ENCODE measurements around the gene SLC39A11. TPM values are rescaled to one million over a fixed set of nuclear protein-coding genes. Genes with fewer than 3 reads are reported as not detected.

SLC39A11 gene
- total RNA-seq, 1 experiment from 2014 or later = 46.4 TPM

DNA sequence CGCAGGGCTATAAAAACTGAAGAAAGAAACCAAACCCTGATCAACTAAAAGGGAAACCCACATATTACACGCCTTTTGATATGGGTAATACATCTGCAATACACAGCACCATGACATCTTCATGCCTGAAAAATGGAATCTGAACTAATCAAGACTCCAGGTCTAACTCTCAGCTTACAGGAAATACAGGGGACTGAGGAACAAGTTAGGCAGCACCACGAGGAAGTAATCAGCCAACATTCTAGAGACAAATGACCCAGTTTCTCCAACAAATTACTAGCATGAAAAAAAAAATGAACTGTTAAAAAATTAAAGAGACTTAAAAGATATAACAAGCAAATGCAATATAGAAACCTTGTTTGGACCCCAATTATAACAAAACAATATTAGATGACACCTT is 9.1 kb downstream of the SLC39A11 start (continued):
- no peak for TF ChIP-seq ZBTB33 (IDR thresholded peaks at IDR 0.05; ENCODE audit: extremely low read depth, insufficient replicate concordance, low read length)
- no peak for TF ChIP-seq EZH2phosphoT487 (IDR thresholded peaks at IDR 0.05; ENCODE audit: borderline replicate concordance)

- ATAC-seq = no peak
- Histone ChIP-seq H3K9ac (ENCODE audit: low read length) (no peak overlapping the region), H3K27ac (ENCODE audit: low read depth, low read length) (no peak overlapping the region), H2AFZ (ENCODE audit: low read depth, low read length, poor library complexity, severe bottlenecking) (no peak overlapping the region), H4K20me1 (ENCODE audit: insufficient read depth) (no peaks in the 10 kb centered on the region), H3K9me2 (ENCODE audit: insufficient read depth) (no peaks in the 10 kb centered on the region), H3K36me3 (ENCODE audit: control insufficient read depth in 1 of 2, insufficient read depth in 2 of 2, low read length in 2 of 2) (no peaks in the 10 kb centered on the region), H3K9me3 (ENCODE audit: control insufficient read depth in 1 of 2, insufficient read depth in 1 of 2, low read depth in 1 of 2, low read length in 2 of 2) (no peaks in the 10 kb centered on the region), H3K4me1 (ENCODE audit: control insufficient read depth in 1 of 2, insufficient read depth in 2 of 2, low read length in 2 of 2) (no peaks in the 10 kb centered on the region), H3K4me3 (replicated peaks in 1 of 2; ENCODE audit: low read depth in 1 of 2, low read length in 2 of 2) (no peak overlapping the region), H3K27me3 (ENCODE audit: insufficient read depth, low read length) (no peaks in the 10 kb centered on the region), H3K79me2 (ENCODE audit: insufficient read depth, low read length) (no peaks in the 10 kb centered on the region; the same call in 1 of the 2 replicates), H3K4me2 (ENCODE audit: low read length) (no peak overlapping the region)
- DNase-seq (ENCODE audit: low read depth, low spot score) = no peak
- CTCF ChIA-PET = no interaction called here
- no TSS peak for BruUV-seq (replicated peaks)
- POLR2A ChIA-PET = no interaction called here
- TF ChIP-seq FOSL1 (IDR thresholded peaks at IDR 0.05; ENCODE audit: low read depth) (no peak), JUND (IDR thresholded peaks at IDR 0.05) (no peak), ZFX (IDR thresholded peaks at IDR 0.05) (no peak), CEBPB (IDR thresholded peaks at IDR 0.05; ENCODE audit: low read depth) (no peak), YY1 (IDR thresholded peaks at IDR 0.05; ENCODE audit: extremely low read depth, insufficient replicate concordance, low read depth, low read length) (no peak), ZBTB33 (IDR thresholded peaks at IDR 0.05; ENCODE audit: extremely low read depth, insufficient replicate concordance, low read length) (no peak), RAD21 (IDR thresholded peaks at IDR 0.05; ENCODE audit: low read depth) (no peak), POLR2AphosphoS5 (IDR thresholded peaks at IDR 0.05; ENCODE audit: low read depth, low read length) (no peak), POLR2A (IDR thresholded peaks at IDR 0.05; ENCODE audit: borderline replicate concordance, extremely low read depth, insufficient read depth, insufficient read length) (no peak)
- TF ChIP-seq, protein P1, sequence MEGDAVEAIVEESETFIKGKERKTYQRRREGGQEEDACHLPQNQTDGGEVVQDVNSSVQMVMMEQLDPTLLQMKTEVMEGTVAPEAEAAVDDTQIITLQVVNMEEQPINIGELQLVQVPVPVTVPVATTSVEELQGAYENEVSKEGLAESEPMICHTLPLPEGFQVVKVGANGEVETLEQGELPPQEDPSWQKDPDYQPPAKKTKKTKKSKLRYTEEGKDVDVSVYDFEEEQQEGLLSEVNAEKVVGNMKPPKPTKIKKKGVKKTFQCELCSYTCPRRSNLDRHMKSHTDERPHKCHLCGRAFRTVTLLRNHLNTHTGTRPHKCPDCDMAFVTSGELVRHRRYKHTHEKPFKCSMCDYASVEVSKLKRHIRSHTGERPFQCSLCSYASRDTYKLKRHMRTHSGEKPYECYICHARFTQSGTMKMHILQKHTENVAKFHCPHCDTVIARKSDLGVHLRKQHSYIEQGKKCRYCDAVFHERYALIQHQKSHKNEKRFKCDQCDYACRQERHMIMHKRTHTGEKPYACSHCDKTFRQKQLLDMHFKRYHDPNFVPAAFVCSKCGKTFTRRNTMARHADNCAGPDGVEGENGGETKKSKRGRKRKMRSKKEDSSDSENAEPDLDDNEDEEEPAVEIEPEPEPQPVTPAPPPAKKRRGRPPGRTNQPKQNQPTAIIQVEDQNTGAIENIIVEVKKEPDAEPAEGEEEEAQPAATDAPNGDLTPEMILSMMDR (IDR thresholded peaks at IDR 0.05 in 2 of 3, conservative IDR thresholded peaks at IDR 0.05 in 1 of 3; ENCODE audit: borderline replicate concordance in 1 of 3, insufficient read depth in 1 of 3, low read depth in 2 of 3, low read length in 2 of 3) = no peak
- TF ChIP-seq, protein P2, sequence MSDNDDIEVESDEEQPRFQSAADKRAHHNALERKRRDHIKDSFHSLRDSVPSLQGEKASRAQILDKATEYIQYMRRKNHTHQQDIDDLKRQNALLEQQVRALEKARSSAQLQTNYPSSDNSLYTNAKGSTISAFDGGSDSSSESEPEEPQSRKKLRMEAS (IDR thresholded peaks at IDR 0.05) = no peak
- RAD21 ChIA-PET (ENCODE audit: low non-redundant PET in 1 of 2, low total read pairs in 2 of 2, uncharacterized antibody in 2 of 2, unreplicated experiment in 2 of 2) = no interaction called here
- intact Hi-C loops (cut with micrococcal nuclease) = no loop called here
These were observed 17.9 kb downstream of the SLC39A11 start for GRCh38 chr17:73074566-73074965.
